GM23248 (cell line): ENCODE measurements around the gene RYR3. TPM values are rescaled to one million over a fixed set of nuclear protein-coding genes. Genes with fewer than 3 reads are reported as not detected.

Source experiments
- DNase-seq: peaks from one replicate; pipeline ENCODE4 v3.0.0-alpha.2; 2015
- H2AFZ ChIP-seq: fragments of 200-600 bp; sonication (generic); 2 replicates; pipeline ENCODE4 v1.6.1; 2016; ENCODE audit warnings: antibody characterized with exemption
- H3F3A ChIP-seq: fragments of 200-600 bp; sonication (generic); 2 replicates; pipeline ENCODE4 v1.6.1; 2016; ENCODE audit warnings: mild to moderate bottlenecking, antibody characterized with exemption, mixed run types; ENCODE audit not compliant: insufficient read depth
- H3K27ac ChIP-seq: fragments of 200-600 bp; sonication (generic); 2 replicates; pipeline ENCODE4 v1.5.1; 2016; ENCODE audit warnings: mild to moderate bottlenecking
- H3K27me3 ChIP-seq: fragments of 200-600 bp; sonication (generic); replicated peaks from 2 replicates; pipeline ENCODE4 v1.6.1; 2016; ENCODE audit warnings: mild to moderate bottlenecking; ENCODE audit not compliant: insufficient read depth
- H3K36me3 ChIP-seq: fragments of 200-600 bp; sonication (generic); 2 replicates; pipeline ENCODE4 v1.6.1; 2016; ENCODE audit warnings: low read depth, mild to moderate bottlenecking
- H3K4me1 ChIP-seq: fragments of 200-600 bp; sonication (generic); 2 replicates; pipeline ENCODE4 v1.6.1; 2016; ENCODE audit warnings: mild to moderate bottlenecking; ENCODE audit not compliant: insufficient read depth
- H3K4me2 ChIP-seq: fragments of 200-600 bp; sonication (generic); one replicate; pipeline ENCODE4 v1.6.1; 2016; ENCODE audit warnings: mild to moderate bottlenecking; ENCODE audit not compliant: unreplicated experiment
- H3K4me3 ChIP-seq: fragments of 200-600 bp; sonication (generic); 2 replicates; pipeline ENCODE4 v1.5.1; 2016; ENCODE audit warnings: mild to moderate bottlenecking
- H3K79me2 ChIP-seq: fragments of 200-600 bp; sonication (generic); 2 replicates; pipeline ENCODE4 v1.6.1; 2016; ENCODE audit warnings: mild to moderate bottlenecking; ENCODE audit not compliant: insufficient read depth
- H3K9ac ChIP-seq: fragments of 200-600 bp; sonication (generic); 2 replicates; pipeline ENCODE4 v1.6.1; 2016; ENCODE audit warnings: mild to moderate bottlenecking
- H3K9me2 ChIP-seq: fragments of 200-600 bp; sonication (generic); 2 replicates; pipeline ENCODE4 v1.6.1; 2016; ENCODE audit warnings: mixed run types, mild to moderate bottlenecking, moderate library complexity; ENCODE audit not compliant: insufficient read depth
- H3K9me3 ChIP-seq: fragments of 200-600 bp; sonication (generic); one replicate; pipeline ENCODE4 v1.6.1; 2017; ENCODE audit warnings: low read depth
- H4K20me1 ChIP-seq: fragments of 200-600 bp; sonication (generic); 2 replicates; pipeline ENCODE4 v1.6.0; 2016; ENCODE audit not compliant: insufficient read depth
- EZH2 ChIP-seq: fragments of 200-600 bp; sonication (generic); IDR thresholded peaks from 2 replicates; pipeline ENCODE4 v1.6.1; 2018; ENCODE audit warnings: antibody characterized with exemption, mild to moderate bottlenecking; ENCODE audit not compliant: insufficient read depth, poor library complexity, severe bottlenecking
- EZH2phosphoT487 ChIP-seq: fragments of 200-600 bp; sonication (generic); IDR thresholded peaks from 2 replicates; pipeline ENCODE4 v1.6.1; 2018; ENCODE audit warnings: antibody characterized with exemption, moderate library complexity, mild to moderate bottlenecking, low read depth; ENCODE audit not compliant: insufficient read depth
- WGBS, 2 experiments: methylation state at CpG; one replicate each; pipeline ENCODE4 v1.1.6; 2015 to 2017; ENCODE audit warnings: low lambda C conversion rate in 2 of 2, low coverage in 1 of 2; ENCODE audit errors: missing lambda C conversion rate in 2 of 2; 5-methylcytosine and 5-hydroxymethylcytosine counted together
- in situ Hi-C: fragments of 300-500 bp; cut with MboI; formaldehyde crosslinking; loops from 2 replicates; pipeline ENCODE4 v1.15.0; 2020
- polyA plus RNA-seq: library from polyadenylated mRNA; unstranded; fragments of >200 nt; fragmentation: Nextera tagmentation; extraction: Ambion mirVana; gene quantifications from 2 replicates; pipeline ENCODE4 v1.2.1, GENCODE V29; 2016
- total RNA-seq: library from RNA; depleted of rRNA; stranded (reverse); fragments of >200 nt; shearing (Covaris generic); gene quantifications from 2 replicates; pipeline ENCODE4 v1.2.3, GENCODE V29; 2014; rRNA removed

Gene RYR3
- total RNA-seq (not detected in 2 replicates), polyA plus RNA-seq (0.26 and 0.28 TPM in 2 replicates)

GRCh38 chr15:33310481-33311311 lies at the start of gene RYR3:
Gene RYR3 (plus strand): TSS chr15:33310967. CDS start chr15:33311046, 79 bp downstream.
- no peaks in the 10 kb centered on the region for H3K4me1 ChIP-seq
- H3K79me2 ChIP-seq = no peaks in the 10 kb centered on the region
- no peak within 1 kb of the TSS for H3K27ac ChIP-seq
- DNase-seq = peak; percentile 22
- no peak within 1 kb of the TSS for H3K4me2 ChIP-seq
- H3K4me3 ChIP-seq = no peak within 1 kb of the TSS
- no peak for TF ChIP-seq EZH2phosphoT487
- no peak for TF ChIP-seq EZH2
- no peaks in the 10 kb centered on the region for H3K9me2 ChIP-seq
- H3K36me3 ChIP-seq = no peaks in the 10 kb centered on the region
- 3 to 4% methylated on average over 57 to 76 of the region's 84 CpGs for WGBS, 2 experiments
- no peaks in the 10 kb centered on the region for H4K20me1 ChIP-seq
- H3F3A ChIP-seq = no peaks in the 10 kb centered on the region
- H3K9me3 ChIP-seq = no peaks in the 10 kb centered on the region
- peaks cover 53% of the 10 kb centered on the region for H3K27me3 ChIP-seq
- in situ Hi-C loops = no loop called here
- no peak within 1 kb of the TSS for H2AFZ ChIP-seq
- H3K9ac ChIP-seq = no peak within 1 kb of the TSS

GRCh38 chr15:33262306-33262705 lies 48.5 kb upstream of the RYR3 start:
- Histone ChIP-seq H3K27ac (no peak overlapping the region), H3K4me2 (no peak overlapping the region), H3K9me2 (no peaks in the 10 kb centered on the region), H3K9me3 (no peaks in the 10 kb centered on the region), H2AFZ (no peak overlapping the region), H3K36me3 (no peaks in the 10 kb centered on the region), H3F3A (no peaks in the 10 kb centered on the region), H3K27me3 (peaks cover 23% of the 10 kb centered on the region), H3K9ac (no peak overlapping the region), H3K79me2 (no peaks in the 10 kb centered on the region), H3K4me3 (no peak overlapping the region), H3K4me1 (no peaks in the 10 kb centered on the region), H4K20me1 (no peaks in the 10 kb centered on the region)
- peak; percentile 1 for DNase-seq
- WGBS, 2 experiments = 7 to 9% methylated on average over 2 of the region's 2 CpGs
- no peak for TF ChIP-seq EZH2phosphoT487
- in situ Hi-C loops = no loop called here

- no peak overlapping the region for H3K4me2 ChIP-seq
- TF ChIP-seq EZH2 = no peak
- TF ChIP-seq EZH2phosphoT487 = no peak
- no peak overlapping the region for H2AFZ ChIP-seq
- 0 to 2% methylated on average over 1 of the region's 1 CpG for WGBS, 2 experiments
- H3K27ac ChIP-seq = no peak overlapping the region
- no peak overlapping the region for H3K9ac ChIP-seq
- no peak overlapping the region for H3K4me3 ChIP-seq
- no peaks in the 10 kb centered on the region for H4K20me1 ChIP-seq
- no peak for DNase-seq
- H3F3A ChIP-seq = peaks cover 14% of the 10 kb centered on the region; the same call in 1 of the 2 replicates
- no peaks in the 10 kb centered on the region for H3K27me3 ChIP-seq
- peaks cover 18% of the 10 kb centered on the region for H3K4me1 ChIP-seq
- H3K9me2 ChIP-seq = no peaks in the 10 kb centered on the region
- no peaks in the 10 kb centered on the region for H3K9me3 ChIP-seq
- H3K79me2 ChIP-seq = no peaks in the 10 kb centered on the region
- in situ Hi-C loops = no loop called here
- no peaks in the 10 kb centered on the region for H3K36me3 ChIP-seq
Measured at GRCh38 chr15:33277689-33278088, 33.1 kb upstream of the RYR3 start.

- Histone ChIP-seq H3K36me3 (no peaks in the 10 kb centered on the region), H3K4me3 (no peak overlapping the region), H3K27me3 (0 out of 2 replicates have a peak, but pooled peaks cover 5% of the 10 kb centered on the region), H4K20me1 (no peaks in the 10 kb centered on the region), H3K9me2 (no peaks in the 10 kb centered on the region), H3K4me1 (peaks cover 18% of the 10 kb centered on the region), H3K4me2 (peak overlapping the region; percentile 18), H3F3A (peaks cover 14% of the 10 kb centered on the region; the same call in 1 of the 2 replicates), H3K9ac (peak overlapping the region; percentile 6; the same call in 1 of the 2 replicates), H3K79me2 (no peaks in the 10 kb centered on the region), H3K9me3 (no peaks in the 10 kb centered on the region), H3K27ac (peak overlapping the region; percentile 33), H2AFZ (no peak overlapping the region; the same call in 1 of the 2 replicates)
- 26 to 27% methylated on average over 4 of the region's 4 CpGs for WGBS, 2 experiments
- peak; percentile 93 for DNase-seq
- in situ Hi-C loops = no loop called here
- TF ChIP-seq EZH2phosphoT487 (no peak), EZH2 (no peak)
Measured at GRCh38 chr15:33278816-33279612, 31.8 kb upstream of the RYR3 start.
